Hematopoietic multipotent progenitor cell treated with erythropoietin and hydrocortisone succinate and interleukin-3 and kit ligand, for 4 days (in vitro differentiated cells): Measurements from ENCODE around the gene GALNT5.
A peak's percentile ranks its signal among the peaks of the same experiment; 100 is the strongest.
"Not testable (repeated sequence)": the region's sequence is repeated elsewhere in the genome, so short reads cannot be mapped to it uniquely, and the experiment has no call there.

Experiments
- DNase-seq: peaks from one replicate; pipeline ENCODE4 v3.0.0-alpha.2; 2015

Gene GALNT5

GRCh38 chr2:157252529-157252928 is 5.0 kb upstream of the GALNT5 start:
- no peak for DNase-seq

GRCh38 chr2:157254041-157254440 is 3.5 kb upstream of the GALNT5 start:
- DNase-seq, result no peak

- DNase-seq, result no peak
Observed at GRCh38 chr2:157255746-157256145, 1.8 kb upstream of the GALNT5 start.

- no peak for DNase-seq
Observed at GRCh38 chr2:157256626-157257025, 879 bp upstream of the GALNT5 start.

GRCh38 chr2:157258520-157259326 is 1.2 kb downstream of the GALNT5 start:
- DNase-seq, result peak; percentile 47

GRCh38 chr2:157259386-157259785 is 1.9 kb downstream of the GALNT5 start:
- DNase-seq, result no peak

- DNase-seq, result no peak
Observed at GRCh38 chr2:157259960-157260359, 2.5 kb downstream of the GALNT5 start.

- no peak for DNase-seq
Observed at GRCh38 chr2:157260533-157261198, 3.2 kb downstream of the GALNT5 start.

GRCh38 chr2:157261199-157261782 is 3.8 kb downstream of the GALNT5 start:
- peak; percentile 94 for DNase-seq

- no peak for DNase-seq
Observed at GRCh38 chr2:157262248-157262647, 4.7 kb downstream of the GALNT5 start.

- DNase-seq, result no peak
Observed at GRCh38 chr2:157264099-157264498, 6.6 kb downstream of the GALNT5 start.

GRCh38 chr2:157265825-157266224 is 8.3 kb downstream of the GALNT5 start:
- no peak for DNase-seq

GRCh38 chr2:157267476-157267875 is 10.0 kb downstream of the GALNT5 start:
- DNase-seq, result peak; percentile 20

GRCh38 chr2:157269060-157269459 is 11.6 kb downstream of the GALNT5 start:
- no peak for DNase-seq

GRCh38 chr2:157269922-157270321 is 12.4 kb downstream of the GALNT5 start:
- DNase-seq, result peak; percentile 82

GRCh38 chr2:157271590-157272203 is 14.2 kb downstream of the GALNT5 start:
- DNase-seq, result no peak

- not testable (repeated sequence) for DNase-seq
Observed at GRCh38 chr2:157279311-157279710, 21.8 kb downstream of the GALNT5 start.

GRCh38 chr2:157281316-157281715 is 23.8 kb downstream of the GALNT5 start:
- no peak for DNase-seq

GRCh38 chr2:157283468-157283867 is 26.0 kb downstream of the GALNT5 start:
- DNase-seq, result no peak

GRCh38 chr2:157287160-157287559 is 29.7 kb downstream of the GALNT5 start:
- DNase-seq, result no peak

- DNase-seq, result peak; percentile 18
Observed at GRCh38 chr2:157290525-157290924, 33.0 kb downstream of the GALNT5 start.

GRCh38 chr2:157291018-157291417 is 33.5 kb downstream of the GALNT5 start:
- no peak for DNase-seq

GRCh38 chr2:157292853-157293252 is 35.3 kb downstream of the GALNT5 start:
- DNase-seq, result no peak

GRCh38 chr2:157296490-157296889 is 39.0 kb downstream of the GALNT5 start:
- DNase-seq, result no peak
